Measurements from ENCODE around the gene ETV5. TPM values are rescaled to one million over a fixed set of nuclear protein-coding genes. Genes with fewer than 3 reads are reported as not detected.

The ETV5 gene
- total and polyA plus RNA-seq, 2 donors (not counting 1 experiment from before 2014, with no cell fraction given): 0.12 to 0.74 TPM

GRCh38 chr3:186097663-186098451 is 11.0 kb downstream of the ETV5 start:
- ChIA-PET POLR2A (no interaction called here), CTCF (interaction anchor here (0.6 kb wide), 1 partner anchor 119 kb away, joined by 3 read pairs; no protein-coding TSS in a partner anchor)
- intact Hi-C loops (cut with micrococcal nuclease): no loop called here
- DNase-seq: peak; percentile 25
- Histone ChIP-seq H3K27me3 (replicated peaks in 1 of 4; ENCODE audit: control extremely low read depth in 1 of 4, control insufficient read depth in 3 of 4, insufficient read depth in 4 of 4, low read length in 3 of 4) (peaks cover 0 to 30% (median 7%) of the 10 kb centered on the region in 4 experiments), H3K4me3 (ENCODE audit: control extremely low read depth in 1 of 5, extremely low read depth in 1 of 5, insufficient read depth in 1 of 5, low read depth in 2 of 5, low read length in 4 of 5) (no peak overlapping the region), H3K4me2 (replicated peaks; ENCODE audit: low read depth, low read length, poor library complexity, severe bottlenecking) (peak overlapping the region; percentile 52), H3K9me3 (ENCODE audit: control extremely low read depth in 1 of 3, control insufficient read depth in 2 of 3, insufficient read depth in 1 of 3, low read length in 2 of 3) (no peaks in the 10 kb centered on the region), H2AFZ (ENCODE audit: insufficient read depth, low read depth, low read length, poor library complexity, severe bottlenecking) (peak overlapping the region; percentile 35), H3K9ac (ENCODE audit: low read length) (no peak overlapping the region), H3K36me3 (replicated peaks in 1 of 2; ENCODE audit: control extremely low read depth in 1 of 2, control insufficient read depth in 1 of 2, extremely low read depth in 1 of 2, insufficient read depth in 2 of 2, low read length in 1 of 2) (no peaks in the 10 kb centered on the region), H3K4me1 (ENCODE audit: control insufficient read depth in 2 of 2, insufficient read depth in 2 of 2, low read length in 2 of 2) (peaks cover 6 to 9% of the 10 kb centered on the region in 2 donors), H3K79me2 (ENCODE audit: control insufficient read depth, insufficient read depth, low read length) (no peaks in the 10 kb centered on the region), H3K27ac (ENCODE audit: low read length in 2 of 2) (no peak overlapping the region), H4K20me1 (ENCODE audit: control insufficient read depth, insufficient read depth, low read length, poor library complexity, severe bottlenecking) (no peaks in the 10 kb centered on the region)
- no peaks in the 10 kb centered on the region for H3K9me3 Mint-ChIP-seq (ENCODE audit: insufficient read depth)
- peaks cover 28% of the 10 kb centered on the region for H3K27me3 Mint-ChIP-seq
- no peak overlapping the region for H3K27ac Mint-ChIP-seq
- TF ChIP-seq EZH2 (IDR thresholded peaks at IDR 0.05; ENCODE audit: borderline replicate concordance, insufficient read depth, low read depth, low read length, poor library complexity, severe bottlenecking) (no peak), CTCF (IDR thresholded peaks at IDR 0.05) (no peak)
- 7% methylated on average over 13 of the region's 16 CpGs for WGBS (ENCODE audit: insufficient coverage)
- peak overlapping the region; percentile 62 for H3K4me3 Mint-ChIP-seq
- peaks cover 4% of the 10 kb centered on the region for H3K4me1 Mint-ChIP-seq
- no peak for ATAC-seq (ENCODE audit: low read depth)

- no peaks in the 10 kb centered on the region for H3K9me3 Mint-ChIP-seq (ENCODE audit: insufficient read depth)
- H3K27ac Mint-ChIP-seq: no peak overlapping the region
- no peaks in the 10 kb centered on the region for H3K9me3 ChIP-seq (ENCODE audit: control extremely low read depth in 1 of 3, control insufficient read depth in 2 of 3, insufficient read depth in 1 of 3, low read length in 2 of 3)
- H4K20me1 ChIP-seq (ENCODE audit: control insufficient read depth, insufficient read depth, low read length, poor library complexity, severe bottlenecking): no peaks in the 10 kb centered on the region
- peaks cover 6 to 9% of the 10 kb centered on the region in 2 donors for H3K4me1 ChIP-seq (ENCODE audit: control insufficient read depth in 2 of 2, insufficient read depth in 2 of 2, low read length in 2 of 2)
- no peak overlapping the region for H2AFZ ChIP-seq (ENCODE audit: insufficient read depth, low read depth, low read length, poor library complexity, severe bottlenecking)
- no peak overlapping the region for H3K9ac ChIP-seq (ENCODE audit: low read length)
- POLR2A ChIA-PET: no interaction called here
- H3K4me3 Mint-ChIP-seq: no peak overlapping the region
- no peak for DNase-seq
- intact Hi-C loops (cut with micrococcal nuclease): no loop called here
- peak overlapping the region; percentile 52 for H3K4me2 ChIP-seq (replicated peaks; ENCODE audit: low read depth, low read length, poor library complexity, severe bottlenecking)
- peaks cover 4% of the 10 kb centered on the region for H3K4me1 Mint-ChIP-seq
- peaks cover 28% of the 10 kb centered on the region for H3K27me3 Mint-ChIP-seq
- no peak for ATAC-seq (ENCODE audit: low read depth)
- H3K4me3 ChIP-seq (ENCODE audit: control extremely low read depth in 1 of 5, extremely low read depth in 1 of 5, insufficient read depth in 1 of 5, low read depth in 2 of 5, low read length in 4 of 5): no peak overlapping the region
- 83% methylated on average over 1 of the region's 4 CpGs for WGBS (ENCODE audit: insufficient coverage)
- no peaks in the 10 kb centered on the region for H3K36me3 ChIP-seq (replicated peaks in 1 of 2; ENCODE audit: control extremely low read depth in 1 of 2, control insufficient read depth in 1 of 2, extremely low read depth in 1 of 2, insufficient read depth in 2 of 2, low read length in 1 of 2)
- H3K79me2 ChIP-seq (ENCODE audit: control insufficient read depth, insufficient read depth, low read length): no peaks in the 10 kb centered on the region
- no peak overlapping the region for H3K27ac ChIP-seq (ENCODE audit: low read length in 2 of 2)
- CTCF ChIA-PET: no interaction called here
- peaks cover 0 to 30% (median 7%) of the 10 kb centered on the region in 4 experiments for H3K27me3 ChIP-seq (replicated peaks in 1 of 4; ENCODE audit: control extremely low read depth in 1 of 4, control insufficient read depth in 3 of 4, insufficient read depth in 4 of 4, low read length in 3 of 4)
- no peak for TF ChIP-seq CTCF (IDR thresholded peaks at IDR 0.05)
- no peak for TF ChIP-seq EZH2 (IDR thresholded peaks at IDR 0.05; ENCODE audit: borderline replicate concordance, insufficient read depth, low read depth, low read length, poor library complexity, severe bottlenecking)
Observed at GRCh38 chr3:186097317-186097662, 11.6 kb downstream of the ETV5 start.
